Astrocyte of the cerebellum (primary cell): ENCODE data around the gene PILRA.
A peak's percentile ranks its signal among the peaks of the same experiment; 100 is the strongest.
"Not testable (repeated sequence)": the region's sequence is repeated elsewhere in the genome, so short reads cannot be mapped to it uniquely, and the experiment has no call there.

ENCODE experiments used
- DNase-seq: peaks from one replicate; pipeline ENCODE4 v3.0.0-alpha.2; 2011; ENCODE audit warnings: low read depth
- H3K4me3 ChIP-seq: 2 replicates; pipeline ENCODE4 v1.5.1; 2011; ENCODE audit warnings: mild to moderate bottlenecking, low read depth, low read length, moderate library complexity
- CTCF ChIP-seq: IDR thresholded peaks from 2 replicates; pipeline ENCODE4 v1.5.1; 2012; ENCODE audit warnings: low read length, low read depth, moderate library complexity, mild to moderate bottlenecking; ENCODE audit errors: missing control alignments
- in situ Hi-C: cut with HindIII; loops from 2 replicates; pipeline ENCODE4 v1.10.0; 2017; ENCODE audit warnings: low sequenced_read_pairs

Gene PILRA

GRCh38 chr7:100373870-100374598 lies 747 bp downstream of the PILRA start:
- H3K4me3 ChIP-seq, in situ Hi-C loops, DNase-seq: not testable (repeated sequence)
- peak; percentile 14 for TF ChIP-seq CTCF

- in situ Hi-C loops, result no loop called here
- no peak for DNase-seq
- TF ChIP-seq CTCF, result no peak
- H3K4me3 ChIP-seq, result no peak overlapping the region
These were observed 1.3 kb downstream of the PILRA start for GRCh38 chr7:100374601-100375000.

- in situ Hi-C loops, result no loop called here
- DNase-seq, result no peak
- no peak overlapping the region for H3K4me3 ChIP-seq
- no peak for TF ChIP-seq CTCF
These were observed 2.8 kb downstream of the PILRA start for GRCh38 chr7:100376066-100376465.

- in situ Hi-C loops, result no loop called here
- no peak for TF ChIP-seq CTCF
- DNase-seq, result no peak
- no peak overlapping the region for H3K4me3 ChIP-seq
These were observed 4.9 kb downstream of the PILRA start for GRCh38 chr7:100378114-100378755.

- TF ChIP-seq CTCF, result no peak
- DNase-seq, result no peak
- in situ Hi-C loops, result no loop called here
These were observed 6.9 kb downstream of the PILRA start for GRCh38 chr7:100380196-100380595.

GRCh38 chr7:100381531-100382233 lies 8.4 kb downstream of the PILRA start:
- H3K4me3 ChIP-seq, DNase-seq, in situ Hi-C loops: not testable (repeated sequence)

More at GRCh38 chr7:100380196-100380595, 6.9 kb downstream of the PILRA start:
- no peak overlapping the region for H3K4me3 ChIP-seq

- in situ Hi-C loops, DNase-seq, H3K4me3 ChIP-seq: not testable (repeated sequence)
These were observed 9.1 kb downstream of the PILRA start for GRCh38 chr7:100382234-100382853.
